ENCODE results near the gene BARX2.

DNA sequence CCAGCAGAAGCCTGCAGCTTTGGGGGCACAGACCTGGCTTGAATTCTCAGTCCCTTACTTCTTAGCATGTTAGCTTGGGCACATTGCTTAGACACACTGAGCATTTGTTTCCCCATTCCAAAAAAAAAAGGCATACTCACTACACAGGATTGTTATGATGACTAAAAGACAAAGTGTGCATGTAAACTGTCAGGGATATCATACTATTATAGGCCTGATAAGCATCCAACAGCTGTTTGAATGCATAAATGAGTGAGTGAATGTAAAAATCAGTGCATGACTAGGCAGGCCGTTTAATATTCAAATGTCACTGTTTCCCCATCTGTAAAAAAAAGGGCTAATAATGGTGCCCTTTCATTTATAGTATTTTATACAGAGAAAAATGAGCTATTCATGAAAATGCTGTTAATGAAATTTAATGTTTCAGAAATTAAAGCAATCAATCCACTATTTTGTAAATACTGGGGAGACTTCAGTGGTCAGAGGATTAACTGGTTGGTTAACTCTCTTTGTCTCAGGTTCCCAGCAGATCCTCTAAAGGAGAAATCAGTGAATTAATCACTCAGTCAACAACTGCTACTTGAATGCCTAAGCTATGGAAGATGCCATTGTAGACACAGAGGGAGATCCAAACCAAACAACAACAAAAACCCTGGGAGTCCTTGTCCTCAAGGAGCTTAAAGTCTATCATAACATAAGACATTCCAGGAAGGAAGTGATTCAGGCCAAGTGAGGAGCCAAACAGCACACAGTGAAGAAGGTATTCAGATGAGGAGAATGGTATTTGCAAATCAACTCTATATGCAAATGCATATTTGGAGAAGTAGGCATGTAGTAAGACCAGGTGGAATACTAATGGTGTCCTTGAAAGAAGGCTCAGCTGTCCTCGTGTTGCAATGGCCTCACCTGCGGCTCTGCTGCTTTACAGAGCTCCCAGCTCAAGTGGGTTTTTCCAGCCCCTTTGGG, 26.8 kb downstream of the BARX2 start:
- TF ChIP-seq FOSL1 (IDR thresholded peaks at IDR 0.05; ENCODE audit: low read depth) = no peak
- no peak for TF ChIP-seq POLR2A (IDR thresholded peaks at IDR 0.05; ENCODE audit: borderline replicate concordance, extremely low read depth, insufficient read depth, insufficient read length)
- no peak for TF ChIP-seq RAD21 (IDR thresholded peaks at IDR 0.05; ENCODE audit: low read depth)
- TF ChIP-seq POLR2AphosphoS5 (IDR thresholded peaks at IDR 0.05; ENCODE audit: low read depth, low read length) = no peak
- no peak for TF ChIP-seq EZH2phosphoT487 (IDR thresholded peaks at IDR 0.05; ENCODE audit: borderline replicate concordance)
- TF ChIP-seq, protein P1, sequence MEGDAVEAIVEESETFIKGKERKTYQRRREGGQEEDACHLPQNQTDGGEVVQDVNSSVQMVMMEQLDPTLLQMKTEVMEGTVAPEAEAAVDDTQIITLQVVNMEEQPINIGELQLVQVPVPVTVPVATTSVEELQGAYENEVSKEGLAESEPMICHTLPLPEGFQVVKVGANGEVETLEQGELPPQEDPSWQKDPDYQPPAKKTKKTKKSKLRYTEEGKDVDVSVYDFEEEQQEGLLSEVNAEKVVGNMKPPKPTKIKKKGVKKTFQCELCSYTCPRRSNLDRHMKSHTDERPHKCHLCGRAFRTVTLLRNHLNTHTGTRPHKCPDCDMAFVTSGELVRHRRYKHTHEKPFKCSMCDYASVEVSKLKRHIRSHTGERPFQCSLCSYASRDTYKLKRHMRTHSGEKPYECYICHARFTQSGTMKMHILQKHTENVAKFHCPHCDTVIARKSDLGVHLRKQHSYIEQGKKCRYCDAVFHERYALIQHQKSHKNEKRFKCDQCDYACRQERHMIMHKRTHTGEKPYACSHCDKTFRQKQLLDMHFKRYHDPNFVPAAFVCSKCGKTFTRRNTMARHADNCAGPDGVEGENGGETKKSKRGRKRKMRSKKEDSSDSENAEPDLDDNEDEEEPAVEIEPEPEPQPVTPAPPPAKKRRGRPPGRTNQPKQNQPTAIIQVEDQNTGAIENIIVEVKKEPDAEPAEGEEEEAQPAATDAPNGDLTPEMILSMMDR (IDR thresholded peaks at IDR 0.05 in 2 of 3, conservative IDR thresholded peaks at IDR 0.05 in 1 of 3; ENCODE audit: borderline replicate concordance in 1 of 3, insufficient read depth in 1 of 3, low read depth in 2 of 3, low read length in 2 of 3) = no peak
- TF ChIP-seq, protein P2, sequence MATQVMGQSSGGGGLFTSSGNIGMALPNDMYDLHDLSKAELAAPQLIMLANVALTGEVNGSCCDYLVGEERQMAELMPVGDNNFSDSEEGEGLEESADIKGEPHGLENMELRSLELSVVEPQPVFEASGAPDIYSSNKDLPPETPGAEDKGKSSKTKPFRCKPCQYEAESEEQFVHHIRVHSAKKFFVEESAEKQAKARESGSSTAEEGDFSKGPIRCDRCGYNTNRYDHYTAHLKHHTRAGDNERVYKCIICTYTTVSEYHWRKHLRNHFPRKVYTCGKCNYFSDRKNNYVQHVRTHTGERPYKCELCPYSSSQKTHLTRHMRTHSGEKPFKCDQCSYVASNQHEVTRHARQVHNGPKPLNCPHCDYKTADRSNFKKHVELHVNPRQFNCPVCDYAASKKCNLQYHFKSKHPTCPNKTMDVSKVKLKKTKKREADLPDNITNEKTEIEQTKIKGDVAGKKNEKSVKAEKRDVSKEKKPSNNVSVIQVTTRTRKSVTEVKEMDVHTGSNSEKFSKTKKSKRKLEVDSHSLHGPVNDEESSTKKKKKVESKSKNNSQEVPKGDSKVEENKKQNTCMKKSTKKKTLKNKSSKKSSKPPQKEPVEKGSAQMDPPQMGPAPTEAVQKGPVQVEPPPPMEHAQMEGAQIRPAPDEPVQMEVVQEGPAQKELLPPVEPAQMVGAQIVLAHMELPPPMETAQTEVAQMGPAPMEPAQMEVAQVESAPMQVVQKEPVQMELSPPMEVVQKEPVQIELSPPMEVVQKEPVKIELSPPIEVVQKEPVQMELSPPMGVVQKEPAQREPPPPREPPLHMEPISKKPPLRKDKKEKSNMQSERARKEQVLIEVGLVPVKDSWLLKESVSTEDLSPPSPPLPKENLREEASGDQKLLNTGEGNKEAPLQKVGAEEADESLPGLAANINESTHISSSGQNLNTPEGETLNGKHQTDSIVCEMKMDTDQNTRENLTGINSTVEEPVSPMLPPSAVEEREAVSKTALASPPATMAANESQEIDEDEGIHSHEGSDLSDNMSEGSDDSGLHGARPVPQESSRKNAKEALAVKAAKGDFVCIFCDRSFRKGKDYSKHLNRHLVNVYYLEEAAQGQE (IDR thresholded peaks at IDR 0.05; ENCODE audit: low read depth) = no peak
